Suprapubic skin (tissue), 4 donors: ENCODE results near the gene A3GALT2. TPM values are rescaled to one million over a fixed set of nuclear protein-coding genes. Genes with fewer than 3 reads are reported as not detected.
A peak's percentile ranks its signal among the peaks of the same experiment; 100 is the strongest.

Experiments used
- DNase-seq, 2 donors: peaks; one replicate each; pipeline ENCODE4 v3.0.0-alpha.2; 2019; ENCODE audit warnings: low spot score in 2 of 2
- H3K27ac ChIP-seq: fragments of 200-600 bp; sonication (generic); one replicate; pipeline ENCODE4 v1.5.1; 2019
- H3K27me3 ChIP-seq: fragments of 200-600 bp; sonication (generic); one replicate; pipeline ENCODE4 v1.5.1; 2019
- H3K36me3 ChIP-seq: fragments of 200-600 bp; sonication (generic); one replicate; pipeline ENCODE4 v1.5.1; 2019
- H3K4me1 ChIP-seq: fragments of 200-600 bp; sonication (generic); one replicate; pipeline ENCODE4 v1.5.1; 2019
- H3K4me3 ChIP-seq: fragments of 200-600 bp; sonication (generic); one replicate; pipeline ENCODE4 v1.5.1; 2019; ENCODE audit warnings: mild to moderate bottlenecking
- H3K9me3 ChIP-seq: fragments of 200-600 bp; sonication (generic); one replicate; pipeline ENCODE4 v1.5.1; 2019
- CTCF ChIP-seq, 2 donors: fragments of 200-600 bp in 1 of 2; fragments of 450-650 bp in 1 of 2; sonication (generic) in 1 of 2; IDR thresholded peaks; one replicate each; pipeline ENCODE4 v1.5.1; 2016 to 2019; ENCODE audit warnings: antibody characterized with exemption in 2 of 2, mild to moderate bottlenecking in 1 of 2, moderate library complexity in 1 of 2
- EP300 ChIP-seq: sonication (generic); formaldehyde crosslinking; IDR thresholded peaks from one replicate; pipeline ENCODE4 v1.6.1; 2017; ENCODE audit warnings: antibody characterized with exemption
- POLR2A ChIP-seq, 2 donors: fragments of 450-650 bp; IDR thresholded peaks; one replicate each; pipeline ENCODE4 v1.6.1; 2017; ENCODE audit warnings: antibody characterized with exemption in 2 of 2, mild to moderate bottlenecking in 2 of 2, moderate library complexity in 2 of 2
- POLR2AphosphoS5 ChIP-seq, 3 donors: sonication (generic); formaldehyde crosslinking; IDR thresholded peaks; one replicate each; pipeline ENCODE4 v1.6.1; 2017; ENCODE audit warnings: antibody characterized with exemption in 3 of 3
- WGBS: methylation state at CpG from one replicate; pipeline ENCODE4 v1.1.5; 2018; 5-methylcytosine and 5-hydroxymethylcytosine counted together
- total RNA-seq, 4 donors: library from RNA; depleted of rRNA; stranded (reverse); fragments of >200 nt; gene quantifications; one replicate each; pipeline ENCODE4 v1.1.0, GENCODE V29; 2016

Gene A3GALT2
- not detected for total RNA-seq

- no peaks in the 10 kb centered on the region for H3K9me3 ChIP-seq
- H3K36me3 ChIP-seq, result peaks cover 32% of the 10 kb centered on the region
- WGBS, result 75% methylated on average over 8 of the region's 8 CpGs
- H3K4me1 ChIP-seq, result no peaks in the 10 kb centered on the region
- H3K4me3 ChIP-seq, result no peak within 1 kb of the TSS
- no peak within 1 kb of the TSS for H3K27ac ChIP-seq
- TF ChIP-seq CTCF (IDR thresholded peaks at IDR 0.05), result no peak
- TF ChIP-seq POLR2A (IDR thresholded peaks at IDR 0.05), result no peak
- TF ChIP-seq POLR2AphosphoS5 (IDR thresholded peaks at IDR 0.05), result no peak
- TF ChIP-seq EP300, result no peak
- no peaks in the 10 kb centered on the region for H3K27me3 ChIP-seq
- DNase-seq, result no peak
Observed at GRCh38 chr1:33320619-33321165, at the start of gene A3GALT2. TSS of gene A3GALT2 (minus strand) at chr1:33321098. CDS start at chr1:33321098, 0 bp downstream.

GRCh38 chr1:33370301-33370700, 49.4 kb upstream of the A3GALT2 start:
- peaks cover 20% of the 10 kb centered on the region for H3K4me1 ChIP-seq
- 61% methylated on average over 4 of the region's 4 CpGs for WGBS
- H3K4me3 ChIP-seq, result no peak overlapping the region
- H3K27me3 ChIP-seq, result no peaks in the 10 kb centered on the region
- DNase-seq, result peak in 1 of 2 donors; percentile 38
- TF ChIP-seq CTCF (IDR thresholded peaks at IDR 0.05) (no peak), EP300 (no peak), POLR2A (IDR thresholded peaks at IDR 0.05) (no peak), POLR2AphosphoS5 (IDR thresholded peaks at IDR 0.05) (no peak)
- H3K36me3 ChIP-seq, result peaks cover 5% of the 10 kb centered on the region
- no peak overlapping the region for H3K27ac ChIP-seq
- no peaks in the 10 kb centered on the region for H3K9me3 ChIP-seq

DNA sequence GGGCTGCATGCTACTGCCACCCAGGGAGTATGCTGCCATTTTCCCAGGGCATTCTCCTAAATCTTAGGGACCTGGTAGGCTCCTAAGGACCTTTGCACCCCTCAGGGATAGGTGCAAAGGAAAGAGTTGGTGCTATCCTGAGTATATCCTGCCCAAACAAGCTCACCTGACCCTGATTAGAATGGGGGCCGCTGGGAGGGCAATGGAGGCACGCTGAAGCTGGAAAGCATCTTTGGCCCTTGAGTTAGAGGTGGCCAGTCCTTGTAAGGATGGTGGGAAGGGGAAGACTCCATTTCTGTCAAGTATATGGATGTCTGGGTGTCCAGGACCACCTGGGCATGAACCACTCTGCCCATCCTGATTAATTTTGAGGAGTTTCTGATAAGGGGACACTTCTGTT, 48.9 kb upstream of the A3GALT2 start:
- Histone ChIP-seq H3K36me3 (peaks cover 5% of the 10 kb centered on the region), H3K4me3 (no peak overlapping the region), H3K9me3 (no peaks in the 10 kb centered on the region), H3K27me3 (no peaks in the 10 kb centered on the region), H3K4me1 (peaks cover 25% of the 10 kb centered on the region), H3K27ac (no peak overlapping the region)
- no peak for TF ChIP-seq CTCF (IDR thresholded peaks at IDR 0.05)
- TF ChIP-seq POLR2AphosphoS5 (IDR thresholded peaks at IDR 0.05), result no peak
- TF ChIP-seq EP300, result no peak
- TF ChIP-seq POLR2A (IDR thresholded peaks at IDR 0.05), result no peak
- DNase-seq, result peak in 1 of 2 donors; percentile 58
- 100% methylated on average over 2 of the region's 2 CpGs for WGBS

- DNase-seq, result peak in 1 of 2 donors; percentile 57
- no peak overlapping the region for H3K27ac ChIP-seq
- TF ChIP-seq POLR2AphosphoS5 (IDR thresholded peaks at IDR 0.05), result no peak
- TF ChIP-seq POLR2A (IDR thresholded peaks at IDR 0.05), result no peak
- no peak for TF ChIP-seq EP300
- TF ChIP-seq CTCF (IDR thresholded peaks at IDR 0.05), result no peak
- H3K4me3 ChIP-seq, result no peak overlapping the region
- H3K9me3 ChIP-seq, result no peaks in the 10 kb centered on the region
- H3K4me1 ChIP-seq, result peaks cover 32% of the 10 kb centered on the region
- H3K27me3 ChIP-seq, result no peaks in the 10 kb centered on the region
- H3K36me3 ChIP-seq, result peaks cover 5% of the 10 kb centered on the region
- 71% methylated on average over 6 of the region's 9 CpGs for WGBS
Observed at GRCh38 chr1:33369081-33369480, 48.2 kb upstream of the A3GALT2 start.

DNA sequence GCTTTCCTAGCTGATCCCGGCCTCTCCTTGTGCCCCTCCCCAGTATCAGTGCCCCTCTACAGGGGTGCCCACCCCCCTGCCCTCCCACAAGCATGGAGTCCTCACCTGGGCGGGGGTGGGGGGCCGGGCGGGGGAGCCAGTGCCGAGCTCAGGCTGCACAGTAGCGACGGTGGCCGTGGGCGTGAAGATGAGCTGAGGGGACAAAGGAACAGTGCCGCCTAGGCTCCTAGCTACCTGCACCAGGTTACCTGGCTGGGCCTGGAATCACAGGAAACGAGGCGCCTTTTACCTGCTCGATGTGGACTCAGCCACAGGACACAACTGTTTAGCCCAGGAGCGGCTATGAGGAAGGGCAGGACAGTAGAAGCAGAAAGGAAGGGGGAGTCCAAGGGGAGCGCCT, 47.5 kb upstream of the A3GALT2 start:
- H3K4me3 ChIP-seq, result no peak overlapping the region
- DNase-seq, result peak in 1 of 2 donors; percentile 57
- TF ChIP-seq CTCF (IDR thresholded peaks at IDR 0.05) (no peak), POLR2AphosphoS5 (IDR thresholded peaks at IDR 0.05) (no peak), POLR2A (IDR thresholded peaks at IDR 0.05) (no peak), EP300 (no peak)
- H3K9me3 ChIP-seq, result no peaks in the 10 kb centered on the region
- no peak overlapping the region for H3K27ac ChIP-seq
- peaks cover 5% of the 10 kb centered on the region for H3K36me3 ChIP-seq
- peaks cover 39% of the 10 kb centered on the region for H3K4me1 ChIP-seq
- no peaks in the 10 kb centered on the region for H3K27me3 ChIP-seq
- WGBS, result 81% methylated on average over 12 of the region's 15 CpGs
